ENCODE measurements around the gene TRABD2B. TPM values are rescaled to one million over a fixed set of nuclear protein-coding genes. Genes with fewer than 3 reads are reported as not detected.

Gene TRABD2B
- total and polyA plus RNA-seq, 2 of the 4 experiments (the other 2 are of a cell fraction), result not detected

GRCh38 chr1:48013270-48013669, 16.1 kb upstream of the TRABD2B start:
- no peak overlapping the region for H4K91ac ChIP-seq (ENCODE audit: insufficient read depth, low read depth, low read length)
- no peak overlapping the region for H2BK20ac ChIP-seq (ENCODE audit: low read depth, low read length)
- H3K36me3 ChIP-seq (ENCODE audit: control insufficient read depth, insufficient read depth, low read length), result no peaks in the 10 kb centered on the region
- ATAC-seq (ENCODE audit: low read depth) (no peak), DNase-seq (no peak)
- no peak overlapping the region for H3K14ac ChIP-seq (replicated peaks; ENCODE audit: low read depth, low read length)
- ChIA-PET POLR2A (ENCODE audit: unreplicated experiment) (no interaction called here), CTCF (no interaction called here)
- H2AFZ ChIP-seq (replicated peaks; ENCODE audit: low read length, poor library complexity), result no peak overlapping the region
- no peak overlapping the region for H2BK5ac ChIP-seq (ENCODE audit: low read depth, low read length, poor library complexity, severe bottlenecking)
- BruUV-seq (replicated peaks), result no TSS peak
- H3K23ac ChIP-seq (ENCODE audit: low read depth, low read length), result no peak overlapping the region
- TF ChIP-seq RCOR1 (IDR thresholded peaks at IDR 0.05; ENCODE audit: insufficient replicate concordance, low read length) (no peak), CEBPB (IDR thresholded peaks at IDR 0.05; ENCODE audit: low read depth, low read length) (no peak), BHLHE40 (IDR thresholded peaks at IDR 0.05; ENCODE audit: low read depth, low read length) (no peak), NFE2L2 (IDR thresholded peaks at IDR 0.05; ENCODE audit: low read depth, low read length) (no peak), FOS (IDR thresholded peaks at IDR 0.05; ENCODE audit: low read depth, low read length) (no peak), RFX5 (IDR thresholded peaks at IDR 0.05; ENCODE audit: low read depth, low read length) (no peak), MXI1 (IDR thresholded peaks at IDR 0.05; ENCODE audit: borderline replicate concordance, low read depth, low read length) (no peak), RAD21 (IDR thresholded peaks at IDR 0.05; ENCODE audit: low read length) (no peak), MAZ (IDR thresholded peaks at IDR 0.05; ENCODE audit: borderline replicate concordance, low read depth, low read length) (no peak), USF2 (IDR thresholded peaks at IDR 0.05; ENCODE audit: low read depth, low read length) (no peak), POLR2A (IDR thresholded peaks at IDR 0.05; ENCODE audit: low read depth, low read length) (no peak)
- TF ChIP-seq, protein P1, sequence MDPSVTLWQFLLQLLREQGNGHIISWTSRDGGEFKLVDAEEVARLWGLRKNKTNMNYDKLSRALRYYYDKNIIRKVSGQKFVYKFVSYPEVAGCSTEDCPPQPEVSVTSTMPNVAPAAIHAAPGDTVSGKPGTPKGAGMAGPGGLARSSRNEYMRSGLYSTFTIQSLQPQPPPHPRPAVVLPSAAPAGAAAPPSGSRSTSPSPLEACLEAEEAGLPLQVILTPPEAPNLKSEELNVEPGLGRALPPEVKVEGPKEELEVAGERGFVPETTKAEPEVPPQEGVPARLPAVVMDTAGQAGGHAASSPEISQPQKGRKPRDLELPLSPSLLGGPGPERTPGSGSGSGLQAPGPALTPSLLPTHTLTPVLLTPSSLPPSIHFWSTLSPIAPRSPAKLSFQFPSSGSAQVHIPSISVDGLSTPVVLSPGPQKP (IDR thresholded peaks at IDR 0.05; ENCODE audit: borderline replicate concordance, low read depth, low read length), result no peak
- TF ChIP-seq, protein P2, sequence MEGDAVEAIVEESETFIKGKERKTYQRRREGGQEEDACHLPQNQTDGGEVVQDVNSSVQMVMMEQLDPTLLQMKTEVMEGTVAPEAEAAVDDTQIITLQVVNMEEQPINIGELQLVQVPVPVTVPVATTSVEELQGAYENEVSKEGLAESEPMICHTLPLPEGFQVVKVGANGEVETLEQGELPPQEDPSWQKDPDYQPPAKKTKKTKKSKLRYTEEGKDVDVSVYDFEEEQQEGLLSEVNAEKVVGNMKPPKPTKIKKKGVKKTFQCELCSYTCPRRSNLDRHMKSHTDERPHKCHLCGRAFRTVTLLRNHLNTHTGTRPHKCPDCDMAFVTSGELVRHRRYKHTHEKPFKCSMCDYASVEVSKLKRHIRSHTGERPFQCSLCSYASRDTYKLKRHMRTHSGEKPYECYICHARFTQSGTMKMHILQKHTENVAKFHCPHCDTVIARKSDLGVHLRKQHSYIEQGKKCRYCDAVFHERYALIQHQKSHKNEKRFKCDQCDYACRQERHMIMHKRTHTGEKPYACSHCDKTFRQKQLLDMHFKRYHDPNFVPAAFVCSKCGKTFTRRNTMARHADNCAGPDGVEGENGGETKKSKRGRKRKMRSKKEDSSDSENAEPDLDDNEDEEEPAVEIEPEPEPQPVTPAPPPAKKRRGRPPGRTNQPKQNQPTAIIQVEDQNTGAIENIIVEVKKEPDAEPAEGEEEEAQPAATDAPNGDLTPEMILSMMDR (conservative IDR thresholded peaks at IDR 0.05; ENCODE audit: low read depth, low read length), result no peak
- no peaks in the 10 kb centered on the region for H3K27me3 ChIP-seq (ENCODE audit: control insufficient read depth, insufficient read depth, low read length)
- no peak overlapping the region for H2AK5ac ChIP-seq (ENCODE audit: low read depth, low read length)
- no peak overlapping the region for H3K27ac ChIP-seq (ENCODE audit: insufficient read depth, low read length)
- intact Hi-C loops (cut with micrococcal nuclease) (no loop called here), in situ Hi-C loops (cut with MboI; ENCODE audit: low sequenced_read_pairs) (no loop called here), dilution Hi-C loops (cut with HindIII; ENCODE audit: low sequenced_read_pairs, unreplicated experiment) (no loop called here)
- no peak overlapping the region for H2BK120ac ChIP-seq (ENCODE audit: low read depth, low read length)
- no peak overlapping the region for H4K5ac ChIP-seq (ENCODE audit: low read depth, low read length)
- H3K9me3 ChIP-seq (ENCODE audit: control insufficient read depth, insufficient read depth, low read length), result no peaks in the 10 kb centered on the region
- H3K79me1 ChIP-seq (ENCODE audit: low read depth in 1 of 2, low read length in 2 of 2), result no peaks in the 10 kb centered on the region
- no peak overlapping the region for H2BK15ac ChIP-seq (ENCODE audit: low read depth, low read length)
- no peak overlapping the region for H3K18ac ChIP-seq (ENCODE audit: low read depth, low read length)
- no peak overlapping the region for H3K56ac ChIP-seq (ENCODE audit: extremely low read depth, insufficient read depth, low read length)
- H3K4me3 ChIP-seq (ENCODE audit: insufficient read depth, low read depth, low read length), result no peak overlapping the region
- H3K4me1 ChIP-seq (ENCODE audit: control insufficient read depth, insufficient read depth, low read length), result no peaks in the 10 kb centered on the region; the same call in 1 of the 2 replicates
- no peak overlapping the region for H3K9ac ChIP-seq (ENCODE audit: low read depth, low read length)
- no peak overlapping the region for H4K8ac ChIP-seq (ENCODE audit: low read depth in 2 of 2, low read length in 2 of 2)
- no peaks in the 10 kb centered on the region for H4K20me1 ChIP-seq (ENCODE audit: insufficient read depth, low read length)
- H3K4ac ChIP-seq (ENCODE audit: low read depth, low read length), result no peak overlapping the region
- no peak overlapping the region for H2AK9ac ChIP-seq (replicated peaks; ENCODE audit: low read depth, low read length, poor library complexity)
- no peaks in the 10 kb centered on the region for H3K9me1 ChIP-seq (ENCODE audit: insufficient read depth, low read length)
- no peak overlapping the region for H3K4me2 ChIP-seq (ENCODE audit: low read depth, low read length)
